HG03520 (cell line): ENCODE data around the gene FAM83D.
"Not testable (repeated sequence)": the region's sequence is repeated elsewhere in the genome, so short reads cannot be mapped to it uniquely, and the experiment has no call there.

Experiments
- ATAC-seq: cut with Tn5 transposase; IDR thresholded peaks from one replicate; pipeline ENCODE4 v1.9.1; 2021; ENCODE audit warnings: mild to moderate bottlenecking, moderate library complexity; ENCODE audit not compliant: unreplicated experiment

FAM83D gene

DNA sequence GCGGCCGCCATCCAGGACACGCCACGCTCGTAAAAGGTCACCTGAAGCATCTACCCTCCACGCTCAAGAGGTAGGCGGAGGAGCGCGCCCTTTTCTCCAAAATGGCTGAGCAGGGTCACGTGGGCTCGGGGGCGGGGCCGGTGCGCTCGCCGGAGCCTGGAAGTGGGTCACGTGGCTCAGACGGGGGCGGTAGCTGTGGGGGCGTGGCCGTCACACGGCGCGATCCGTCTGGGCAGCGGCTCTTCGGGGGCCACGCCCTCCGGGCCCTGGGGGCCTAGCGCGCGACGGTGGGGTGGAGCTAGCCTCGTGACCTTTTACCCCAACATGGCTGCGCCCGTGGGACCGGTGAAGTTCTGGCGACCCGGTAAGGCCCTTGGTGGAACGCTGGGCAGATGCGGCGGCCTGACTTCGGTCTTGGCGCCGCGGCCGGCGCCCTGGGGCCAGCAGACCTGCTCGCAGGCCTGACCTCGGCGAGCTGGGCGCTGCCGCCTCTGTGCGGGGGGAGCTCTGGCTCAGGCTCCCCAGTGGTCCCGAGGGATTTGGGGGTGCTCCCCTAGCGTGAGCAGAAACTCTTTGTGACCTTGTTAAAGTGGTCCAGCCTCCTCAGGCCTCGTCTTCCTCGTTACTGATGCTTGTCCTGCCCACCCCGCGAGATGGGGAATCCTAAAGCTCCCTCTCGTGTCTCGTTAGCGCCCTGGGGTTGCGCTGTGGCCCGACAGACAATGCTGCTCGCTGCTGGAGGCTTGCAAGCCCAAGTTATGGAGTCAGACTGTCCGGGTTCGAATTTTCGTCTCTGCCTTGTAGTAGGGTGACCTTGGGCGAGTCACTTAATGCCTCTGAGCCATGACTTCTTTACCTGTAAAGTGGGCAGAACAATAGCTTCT is 36.1 kb downstream of the FAM83D start, which contains the start of gene DHX35:
Gene DHX35 (plus strand): TSS at position 301 of the 884 bp plus-strand sequence. CDS start 24 bp downstream, at position 325.
- peak; percentile 87 for ATAC-seq

DNA sequence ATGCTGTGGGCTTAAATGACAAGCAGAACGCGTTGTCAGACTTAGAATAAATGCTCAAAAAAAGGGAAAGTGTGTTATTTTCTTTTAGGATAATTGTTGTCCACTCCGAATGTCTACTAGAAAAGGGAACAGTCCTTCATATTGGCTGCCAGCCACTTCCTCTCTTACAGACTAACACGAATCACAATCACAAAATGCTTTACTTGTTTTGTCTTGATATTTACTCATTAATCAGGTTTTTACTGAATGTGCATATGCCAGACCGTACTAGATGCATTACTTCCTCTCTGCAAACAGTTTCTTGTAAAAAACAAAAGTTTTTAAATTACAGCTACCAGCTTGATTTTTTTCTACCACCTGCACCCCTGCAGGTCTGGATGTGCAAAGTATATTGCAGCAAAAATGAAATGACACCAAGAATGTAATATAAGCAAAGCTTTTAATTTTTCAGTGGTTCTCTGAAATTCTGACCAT is 36.7 kb downstream of the FAM83D start:
- ATAC-seq, result no peak

DNA sequence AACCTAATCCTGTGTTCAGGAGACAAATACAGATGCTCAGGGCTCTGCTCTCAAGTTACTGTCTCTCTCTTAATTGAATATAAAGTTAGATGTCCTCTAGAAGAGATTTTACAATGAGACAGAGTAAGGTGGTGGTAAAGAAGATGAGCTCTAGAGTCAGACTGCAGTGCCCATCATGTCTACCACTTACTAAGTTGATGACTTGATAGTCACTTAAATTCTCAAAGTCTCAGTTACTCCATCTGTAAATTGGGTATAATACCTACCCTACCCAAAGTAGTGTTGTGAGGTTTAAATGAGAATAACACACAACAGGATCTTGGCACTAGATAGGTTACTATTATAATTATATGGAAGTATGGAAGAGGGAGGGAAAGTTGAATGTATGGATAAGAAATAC is 37.5 kb downstream of the FAM83D start:
- no peak for ATAC-seq

DNA sequence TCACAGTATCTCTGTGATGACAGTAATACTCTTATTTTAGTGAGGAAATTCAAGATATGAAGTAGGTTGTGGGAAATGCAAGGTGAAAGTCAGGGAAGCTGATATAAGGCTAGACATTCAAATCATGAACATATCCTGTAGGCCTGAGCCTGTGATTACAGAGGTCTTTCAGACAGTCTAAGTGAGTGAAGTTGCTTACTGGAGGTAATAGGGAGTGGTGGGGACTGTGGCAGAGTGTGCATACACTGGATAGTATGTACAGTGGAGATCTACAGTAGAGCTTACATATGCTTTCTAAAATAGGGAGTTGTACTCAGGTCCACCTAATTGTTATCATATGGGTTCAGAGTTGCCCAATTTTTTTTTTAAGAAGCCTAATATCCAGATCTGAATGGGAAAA is 39.0 kb downstream of the FAM83D start:
- no peak for ATAC-seq

DNA sequence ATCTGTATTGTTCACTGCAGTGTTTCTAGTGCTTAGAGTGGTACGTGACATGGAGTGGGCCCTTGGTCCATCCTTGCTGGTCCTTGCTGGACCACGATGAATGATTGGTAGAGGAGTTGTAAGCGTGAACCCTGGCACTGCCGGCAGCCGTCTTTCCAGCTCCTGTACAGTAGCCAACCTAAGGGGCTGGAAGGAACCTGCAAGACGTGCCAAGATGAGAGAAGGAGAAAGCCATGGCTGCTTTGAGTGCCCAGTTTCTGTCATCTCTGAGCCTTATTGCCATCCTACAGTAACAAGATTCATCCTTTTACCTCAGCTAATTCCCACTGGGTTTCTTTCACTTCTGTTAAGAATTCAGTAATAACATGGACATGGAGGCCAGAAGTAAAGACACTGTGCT is 41.9 kb downstream of the FAM83D start:
- no peak for ATAC-seq

DNA sequence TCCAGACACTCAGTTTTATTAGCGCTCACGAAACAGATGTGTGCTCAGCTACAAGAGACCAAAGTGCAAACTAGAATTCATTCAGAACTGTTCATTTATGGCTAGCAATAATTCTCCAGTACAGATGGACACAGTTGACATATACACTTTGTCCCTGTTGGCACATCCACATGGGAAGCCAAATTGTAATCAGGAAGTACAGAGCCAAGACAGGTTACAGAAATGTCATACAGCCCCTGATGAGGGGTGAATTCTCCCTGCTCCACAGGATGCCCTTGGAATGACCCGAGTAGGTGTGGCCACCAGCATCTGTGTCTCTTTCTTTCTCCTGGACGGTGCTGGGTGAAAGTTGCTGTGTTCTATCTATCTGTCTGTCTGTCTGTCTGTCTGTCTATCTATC is 43.5 kb downstream of the FAM83D start:
- no peak for ATAC-seq

DNA sequence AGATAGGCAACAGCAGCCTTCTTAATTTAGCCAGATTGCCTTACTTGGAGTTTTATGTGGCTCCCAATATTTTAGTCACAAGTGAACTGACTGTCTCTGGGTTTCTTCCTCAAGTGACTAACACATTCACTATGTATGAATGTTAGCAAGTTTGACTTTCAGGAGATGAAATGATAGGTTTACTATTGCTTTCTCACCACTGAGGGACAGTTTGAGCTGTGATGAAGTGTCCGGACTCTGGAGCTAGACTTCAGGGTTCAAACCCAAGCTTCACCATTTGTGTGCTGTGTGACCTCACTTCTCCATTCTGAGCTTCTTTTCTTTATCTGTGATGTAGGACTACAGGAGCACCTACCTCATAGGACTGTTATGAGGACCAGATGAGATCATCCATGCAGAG is 44.1 kb downstream of the FAM83D start:
- no peak for ATAC-seq

DNA sequence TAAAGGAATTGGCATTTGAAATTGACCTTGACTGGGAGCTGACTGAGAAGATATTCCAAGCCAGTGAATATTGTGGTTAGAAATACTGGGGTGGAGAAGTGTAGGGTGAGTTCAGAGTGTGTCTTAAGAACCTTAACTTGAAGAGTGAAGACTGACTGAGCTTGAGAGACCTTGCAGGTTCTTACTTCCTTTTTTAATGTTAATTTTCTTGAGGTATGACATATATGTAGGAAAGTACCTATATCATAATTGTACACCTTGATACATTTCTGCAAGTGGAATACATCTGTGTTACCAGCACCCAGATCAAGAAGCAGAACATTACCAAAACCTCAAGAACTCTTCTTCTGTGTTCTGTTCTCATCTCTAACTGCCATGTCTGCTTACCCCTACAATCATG is 46.9 kb downstream of the FAM83D start:
- ATAC-seq, result no peak

DNA sequence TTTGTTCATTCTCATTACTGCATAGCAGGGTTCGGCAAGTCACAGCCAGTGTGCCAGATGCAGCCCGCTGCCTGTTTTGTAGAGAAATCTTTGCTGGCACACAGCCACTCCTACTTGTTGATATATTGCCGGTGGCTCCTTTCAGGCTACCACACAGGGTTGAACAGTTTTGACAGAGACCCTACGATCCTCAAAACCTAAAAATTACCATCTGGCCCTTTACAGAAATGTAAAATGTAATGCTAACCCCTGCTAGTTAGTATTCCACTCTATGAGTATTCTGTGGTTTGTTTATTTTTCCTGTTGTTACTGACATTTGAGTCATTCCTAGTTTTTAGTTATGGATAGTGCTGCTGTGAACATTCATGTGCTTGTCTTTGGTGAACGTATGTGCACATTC is 47.4 kb downstream of the FAM83D start:
- ATAC-seq, result no peak

DNA sequence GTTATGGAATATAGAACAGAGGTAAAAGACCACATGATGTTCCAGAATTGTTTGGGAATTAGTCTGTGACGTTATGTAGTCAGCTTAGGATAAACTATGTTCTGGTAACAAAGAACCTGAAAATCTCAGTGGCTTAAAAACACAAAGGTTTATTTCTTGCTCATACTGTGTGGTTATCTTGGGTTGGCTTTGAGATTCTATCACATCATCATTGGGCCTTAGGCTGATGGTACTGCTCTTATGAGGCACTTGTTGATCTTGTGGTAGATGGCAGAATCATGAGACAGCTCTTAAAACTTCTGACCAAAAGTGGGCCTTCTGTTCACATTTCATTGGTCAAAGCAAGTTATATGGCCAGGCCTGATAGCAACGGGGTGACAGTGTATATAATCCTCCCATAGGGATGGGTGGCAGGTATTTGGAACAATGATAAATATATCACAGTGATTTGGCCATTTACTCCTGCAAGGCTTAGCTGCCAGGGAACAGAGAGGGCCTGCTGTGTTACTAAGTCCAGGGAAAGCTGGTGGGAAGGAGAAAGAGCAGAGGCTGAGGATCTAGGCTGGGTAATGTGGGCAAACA is 49.4 kb downstream of the FAM83D start:
- ATAC-seq, result no peak

DNA sequence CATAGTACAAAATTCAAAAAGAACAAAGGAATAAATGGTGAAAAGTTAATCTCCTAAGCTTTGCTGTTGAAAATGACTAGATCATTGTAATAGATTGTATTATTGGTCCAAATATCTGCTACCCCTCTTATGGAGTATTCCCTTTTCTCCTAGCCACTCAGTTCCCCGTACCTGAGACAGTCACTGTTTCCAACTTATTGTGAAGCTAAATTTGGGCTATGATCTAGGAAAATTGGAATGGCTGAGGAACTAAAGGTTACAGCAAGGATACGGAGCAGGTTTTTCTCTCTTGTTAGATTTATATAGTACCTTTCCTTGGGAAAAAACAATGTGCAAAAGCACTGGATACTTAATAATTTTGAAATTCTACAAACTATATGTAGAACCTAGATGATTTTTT is 53.2 kb downstream of the FAM83D start:
- no peak for ATAC-seq

DNA sequence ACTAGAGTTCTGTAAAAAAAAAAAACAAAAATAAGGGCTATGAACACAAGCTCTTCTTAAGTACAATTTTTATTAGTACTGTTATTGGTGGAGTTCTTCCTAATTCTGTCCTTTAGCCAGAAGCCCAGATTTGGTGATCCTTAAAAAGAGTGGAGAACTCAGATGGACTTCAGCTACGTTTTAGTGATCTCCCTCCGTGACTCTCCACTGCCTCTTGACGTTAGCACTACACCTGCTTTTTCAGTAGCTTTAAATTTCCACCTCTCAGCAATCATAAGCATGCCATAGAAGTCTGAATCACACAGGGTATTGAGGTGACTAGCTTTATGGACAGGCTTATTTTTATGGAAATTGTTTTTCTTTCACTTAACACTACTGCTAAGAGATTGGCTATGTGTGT is 53.6 kb downstream of the FAM83D start:
- no peak for ATAC-seq

DNA sequence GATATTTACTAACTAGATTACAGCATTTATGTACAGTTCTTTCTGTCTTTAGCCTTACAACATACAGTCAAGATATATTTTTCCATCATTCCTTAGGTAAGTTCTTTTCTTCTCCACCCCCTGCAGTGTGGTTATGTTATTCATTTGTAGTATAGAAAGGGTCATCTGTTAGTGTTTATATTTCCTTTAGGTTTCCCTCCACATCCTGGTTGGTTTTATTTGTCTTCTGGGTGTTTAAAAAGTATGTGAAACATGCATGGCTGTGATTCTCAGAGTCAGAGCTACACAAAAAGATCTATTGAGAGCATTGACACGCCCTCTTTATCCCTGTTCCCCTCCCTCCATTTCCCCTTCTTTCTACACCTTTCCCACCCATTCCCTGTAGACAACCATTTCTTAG is 56.1 kb downstream of the FAM83D start:
- no peak for ATAC-seq

DNA sequence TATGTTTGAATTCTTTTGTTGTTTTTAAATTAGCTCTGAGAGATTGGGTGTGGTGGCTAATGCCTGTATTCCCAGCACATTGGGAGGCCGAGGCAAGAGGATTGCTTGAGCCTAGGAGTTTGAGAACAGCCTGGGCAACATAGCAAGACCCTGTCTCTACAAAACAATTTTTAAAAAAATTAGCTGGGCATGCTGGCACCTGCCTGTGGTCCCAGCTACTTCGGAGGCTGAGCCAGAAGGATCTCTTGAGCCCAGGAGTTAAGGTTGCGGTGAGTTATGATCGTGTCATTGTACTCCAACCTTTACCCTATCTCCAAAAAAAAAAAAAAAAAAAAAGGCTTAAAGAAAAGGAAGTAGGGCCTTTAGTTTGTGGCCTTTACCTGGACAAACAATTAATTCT is 58.8 kb downstream of the FAM83D start:
- ATAC-seq, result no peak

DNA sequence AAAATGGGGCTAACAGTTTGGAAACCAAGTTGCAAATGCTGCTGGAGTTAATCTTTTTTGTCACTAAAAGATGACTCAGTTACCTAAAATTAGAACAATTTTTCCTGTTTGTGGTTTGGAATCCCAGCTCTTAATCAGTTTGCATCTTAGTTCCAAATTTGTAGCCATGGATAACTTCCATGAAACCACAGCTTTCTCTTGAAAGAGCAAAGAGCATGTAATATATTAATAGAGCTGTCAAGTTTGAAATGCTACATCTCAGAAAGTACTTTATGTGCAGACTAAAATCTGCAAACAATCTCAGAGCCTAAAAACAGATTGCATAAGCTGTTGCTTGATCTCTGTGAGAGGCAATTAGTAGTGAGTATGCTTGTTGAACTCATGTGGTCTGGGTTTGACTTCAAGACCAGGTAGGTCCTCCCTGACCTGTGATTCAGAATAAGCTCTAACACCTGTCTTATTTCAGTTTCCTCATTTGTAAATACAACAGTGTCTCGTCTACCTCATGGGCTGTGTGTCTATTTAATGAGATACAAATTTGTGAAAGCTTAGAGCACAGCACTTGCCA is 59.5 kb downstream of the FAM83D start:
- ATAC-seq, result no peak

DNA sequence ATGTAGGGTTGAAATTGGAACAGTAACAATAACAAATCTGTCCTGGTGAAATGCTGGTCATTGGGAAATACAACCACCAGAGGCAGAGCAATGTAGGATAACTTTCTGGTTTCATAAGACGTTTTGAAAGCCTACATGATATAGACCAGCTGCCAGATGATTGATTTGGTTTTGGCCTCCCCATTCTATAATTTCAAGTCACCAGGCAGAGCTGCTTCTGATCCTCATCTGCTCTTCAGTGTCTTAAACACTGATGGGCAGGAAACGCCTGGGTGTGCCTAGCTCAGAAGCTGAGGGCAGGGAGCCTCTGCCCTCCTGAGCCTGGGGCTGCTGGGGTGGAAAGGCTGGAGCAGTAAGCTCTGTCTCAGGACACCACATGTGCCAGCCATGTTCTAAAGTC is 60.4 kb downstream of the FAM83D start:
- no peak for ATAC-seq

DNA sequence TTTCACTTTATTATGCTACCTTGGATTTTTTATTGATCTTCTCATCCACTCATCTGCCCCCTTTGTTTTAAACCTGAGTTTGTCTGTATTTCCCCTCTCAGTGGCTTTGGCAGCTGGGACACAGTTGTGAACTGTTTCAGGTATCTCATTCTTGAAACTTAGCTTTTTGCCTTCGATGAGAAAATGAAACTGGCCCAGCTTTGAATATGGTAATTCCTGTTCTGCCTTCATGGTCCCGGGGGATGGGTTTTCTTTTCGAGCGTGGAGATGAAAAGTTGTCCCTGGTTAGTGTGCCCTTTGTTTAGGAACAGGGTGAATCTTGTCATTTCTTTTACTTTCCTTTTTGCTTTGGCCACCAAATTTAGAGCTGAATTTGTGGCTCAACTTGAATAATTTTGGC is 61.6 kb downstream of the FAM83D start:
- peak; percentile 81 for ATAC-seq

DNA sequence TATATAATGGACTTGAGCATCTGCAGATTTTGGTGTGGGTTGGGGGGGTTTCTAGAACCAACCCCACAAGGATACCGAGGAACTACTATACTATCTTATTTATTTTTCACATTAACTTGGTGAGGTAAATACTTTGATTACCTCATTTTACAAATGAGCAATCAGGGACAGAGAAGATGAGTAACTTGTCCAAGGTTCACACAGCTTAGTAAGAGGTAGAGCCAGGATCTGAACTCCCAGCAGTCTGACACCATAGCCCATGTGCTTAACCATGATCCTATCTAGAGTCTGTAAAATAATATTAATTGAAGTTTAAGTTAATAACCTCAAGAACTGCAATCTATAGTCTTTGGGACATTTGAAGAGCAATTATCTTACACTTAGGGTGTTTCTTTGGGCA is 64.5 kb downstream of the FAM83D start:
- no peak for ATAC-seq

DNA sequence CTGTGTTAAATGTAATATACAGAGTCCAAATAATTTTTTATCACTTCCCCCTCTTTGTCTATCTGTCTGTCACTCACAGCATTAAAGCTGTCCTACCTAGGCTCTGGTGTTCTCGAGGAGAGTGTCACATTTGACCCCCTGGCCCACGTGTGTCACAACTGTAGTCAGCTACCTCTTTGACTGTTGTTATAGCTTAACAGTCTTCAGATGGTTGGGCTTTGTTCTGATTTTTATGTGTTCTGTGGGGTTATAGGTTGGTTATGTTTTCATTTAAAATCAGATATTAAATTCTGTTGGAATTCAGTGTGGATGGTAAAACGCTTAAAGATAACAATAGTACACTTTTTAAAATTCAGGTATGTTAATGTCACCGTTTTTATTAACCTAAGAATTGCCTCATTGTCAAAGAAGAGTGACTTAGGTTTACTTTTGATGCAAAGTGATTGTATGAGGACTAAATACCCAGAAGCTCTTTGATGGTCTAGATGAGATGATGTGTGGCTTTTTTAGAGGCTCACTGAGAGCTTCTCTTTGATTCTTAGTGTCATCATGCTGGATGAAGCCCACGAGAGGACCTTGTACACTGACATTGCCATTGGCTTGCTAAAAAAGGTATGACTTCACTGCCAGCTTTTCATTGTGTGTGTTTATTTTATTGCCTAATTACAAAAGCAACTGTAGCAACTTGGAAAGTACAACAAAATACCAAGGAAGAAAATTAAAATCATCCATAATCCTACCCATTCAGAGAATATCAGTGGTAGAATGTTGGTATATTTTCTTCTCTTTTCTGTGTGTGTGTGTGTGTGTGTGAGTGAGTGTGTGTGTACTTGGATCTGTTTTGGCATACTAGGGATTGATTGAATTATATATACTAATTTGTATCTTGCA is 65.8 kb downstream of the FAM83D start:
- no peak for ATAC-seq

DNA sequence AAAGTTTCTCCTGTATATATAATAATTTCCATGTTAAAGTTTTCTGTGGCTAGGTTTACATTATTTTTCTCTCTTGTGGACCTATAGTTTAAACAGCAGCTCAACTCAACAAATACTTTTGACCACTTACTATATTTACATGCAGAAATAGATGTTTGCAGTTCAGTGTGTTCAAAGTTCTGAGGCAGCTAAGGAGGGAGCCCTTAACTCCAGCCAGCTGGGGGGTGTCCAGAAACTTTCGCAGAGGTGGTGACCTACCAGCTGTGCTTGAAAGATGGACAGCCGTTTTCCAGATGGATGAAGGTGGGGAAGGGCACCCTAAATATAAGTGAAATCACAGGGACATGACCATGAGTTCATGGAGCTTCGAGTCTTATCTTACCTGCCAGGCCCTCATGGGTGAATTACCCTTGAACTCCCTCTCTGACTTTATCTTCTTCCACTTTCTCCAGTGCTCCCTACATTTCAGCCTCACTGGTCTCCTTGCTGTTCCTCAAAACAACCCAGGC is 69.4 kb downstream of the FAM83D start:
- no peak for ATAC-seq

DNA sequence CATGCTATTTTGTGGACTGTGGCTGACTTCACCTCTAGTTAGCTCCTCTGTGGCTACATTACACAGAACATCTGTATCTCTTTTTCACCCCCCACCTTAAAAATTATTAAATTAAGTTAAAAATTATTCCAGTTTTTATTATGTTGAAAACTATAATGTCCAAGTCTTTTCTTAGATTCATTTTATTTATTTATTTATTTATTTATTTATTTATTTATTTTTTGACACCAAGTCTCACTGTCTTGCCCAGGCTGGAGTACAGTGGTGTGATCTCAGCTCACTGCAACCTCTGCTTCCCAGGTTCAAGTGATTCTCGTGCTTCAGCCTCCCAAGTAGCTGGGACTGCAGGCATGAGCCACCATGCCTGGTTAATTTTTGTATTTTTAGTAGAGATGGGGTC is 70.6 kb downstream of the FAM83D start:
- ATAC-seq, result not testable (repeated sequence)
